Stimulated activated naive CD8-positive, alpha-beta T cell treated with anti-CD3 and anti-CD28 coated beads, Interleukin-15, Interleukin-2, amounts not matched to agents 100 ng/mL and 50 ng/mL, for 24 hours (primary cell): ENCODE results near the gene KDR.

Experiments used
- H3K27ac Mint-ChIP-seq: one replicate; pipeline ENCODE4 v1.8.0; 2021; ENCODE audit warnings: mild to moderate bottlenecking, mixed read lengths
- H3K27me3 Mint-ChIP-seq: one replicate; pipeline ENCODE4 v1.8.0; 2021; ENCODE audit warnings: mixed read lengths
- H3K36me3 Mint-ChIP-seq: one replicate; pipeline ENCODE4 v1.8.0; 2021; ENCODE audit warnings: low read depth, mixed read lengths
- H3K4me1 Mint-ChIP-seq: one replicate; pipeline ENCODE4 v1.8.0; 2021; ENCODE audit warnings: low read depth, mixed read lengths
- H3K4me3 Mint-ChIP-seq: one replicate; pipeline ENCODE4 v1.8.0; 2021; ENCODE audit warnings: mild to moderate bottlenecking, mixed read lengths
- H3K9me3 Mint-ChIP-seq: one replicate; pipeline ENCODE4 v1.8.0; 2021; ENCODE audit warnings: mixed read lengths

Gene KDR

GRCh38 chr4:55133951-55134350 is 8.6 kb upstream of the KDR start:
- Mint-ChIP-seq H3K27ac (no peak overlapping the region), H3K27me3 (peaks cover 20% of the 10 kb centered on the region), H3K4me3 (no peak overlapping the region), H3K36me3 (no peaks in the 10 kb centered on the region), H3K9me3 (no peaks in the 10 kb centered on the region), H3K4me1 (no peaks in the 10 kb centered on the region)

- Mint-ChIP-seq H3K4me3 (no peak overlapping the region), H3K27ac (no peak overlapping the region), H3K36me3 (no peaks in the 10 kb centered on the region), H3K9me3 (no peaks in the 10 kb centered on the region), H3K4me1 (no peaks in the 10 kb centered on the region), H3K27me3 (peaks cover 23% of the 10 kb centered on the region)
These were observed 7.4 kb upstream of the KDR start for GRCh38 chr4:55132775-55133174.

GRCh38 chr4:55127521-55127920 is 2.1 kb upstream of the KDR start:
- H3K4me1 Mint-ChIP-seq: peaks cover 10% of the 10 kb centered on the region
- no peak overlapping the region for H3K4me3 Mint-ChIP-seq
- H3K9me3 Mint-ChIP-seq: no peaks in the 10 kb centered on the region
- H3K27me3 Mint-ChIP-seq: peaks cover 48% of the 10 kb centered on the region
- H3K36me3 Mint-ChIP-seq: no peaks in the 10 kb centered on the region
- H3K27ac Mint-ChIP-seq: no peak overlapping the region

GRCh38 chr4:55127053-55127452 is 1.7 kb upstream of the KDR start:
- no peaks in the 10 kb centered on the region for H3K36me3 Mint-ChIP-seq
- peaks cover 51% of the 10 kb centered on the region for H3K27me3 Mint-ChIP-seq
- peaks cover 10% of the 10 kb centered on the region for H3K4me1 Mint-ChIP-seq
- no peak overlapping the region for H3K27ac Mint-ChIP-seq
- H3K9me3 Mint-ChIP-seq: no peaks in the 10 kb centered on the region
- no peak overlapping the region for H3K4me3 Mint-ChIP-seq

- no peaks in the 10 kb centered on the region for H3K36me3 Mint-ChIP-seq
- peaks cover 52% of the 10 kb centered on the region for H3K27me3 Mint-ChIP-seq
- H3K4me3 Mint-ChIP-seq: no peak overlapping the region
- H3K27ac Mint-ChIP-seq: no peak overlapping the region
- H3K9me3 Mint-ChIP-seq: no peaks in the 10 kb centered on the region
- H3K4me1 Mint-ChIP-seq: peaks cover 10% of the 10 kb centered on the region
These were observed 557 bp upstream of the KDR start for GRCh38 chr4:55125763-55126541.

- Mint-ChIP-seq H3K9me3 (no peaks in the 10 kb centered on the region), H3K36me3 (no peaks in the 10 kb centered on the region), H3K27ac (no peak overlapping the region), H3K27me3 (peaks cover 59% of the 10 kb centered on the region), H3K4me3 (no peak overlapping the region), H3K4me1 (peaks cover 10% of the 10 kb centered on the region)
These were observed 896 bp downstream of the KDR start for GRCh38 chr4:55124322-55125076.

GRCh38 chr4:55123791-55124190 is 1.6 kb downstream of the KDR start:
- peaks cover 62% of the 10 kb centered on the region for H3K27me3 Mint-ChIP-seq

GRCh38 chr4:55122235-55122634 is 3.2 kb downstream of the KDR start:
- Mint-ChIP-seq H3K27ac (no peak overlapping the region), H3K27me3 (peaks cover 51% of the 10 kb centered on the region), H3K4me3 (no peak overlapping the region), H3K36me3 (no peaks in the 10 kb centered on the region), H3K9me3 (no peaks in the 10 kb centered on the region), H3K4me1 (peaks cover 10% of the 10 kb centered on the region)

More at GRCh38 chr4:55123791-55124190, 1.6 kb downstream of the KDR start:
- H3K4me1 Mint-ChIP-seq: peaks cover 10% of the 10 kb centered on the region
- no peaks in the 10 kb centered on the region for H3K9me3 Mint-ChIP-seq
- no peaks in the 10 kb centered on the region for H3K36me3 Mint-ChIP-seq
- no peak overlapping the region for H3K4me3 Mint-ChIP-seq
- H3K27ac Mint-ChIP-seq: no peak overlapping the region

- Mint-ChIP-seq H3K9me3 (no peaks in the 10 kb centered on the region), H3K4me1 (peaks cover 6% of the 10 kb centered on the region), H3K4me3 (no peak overlapping the region), H3K36me3 (no peaks in the 10 kb centered on the region), H3K27ac (no peak overlapping the region), H3K27me3 (peaks cover 45% of the 10 kb centered on the region)
These were observed 4.1 kb downstream of the KDR start for GRCh38 chr4:55121246-55121645.

- no peaks in the 10 kb centered on the region for H3K4me1 Mint-ChIP-seq
- no peak overlapping the region for H3K27ac Mint-ChIP-seq
- no peaks in the 10 kb centered on the region for H3K9me3 Mint-ChIP-seq
- H3K4me3 Mint-ChIP-seq: no peak overlapping the region
- H3K36me3 Mint-ChIP-seq: no peaks in the 10 kb centered on the region
- H3K27me3 Mint-ChIP-seq: peaks cover 20% of the 10 kb centered on the region
These were observed 7.0 kb downstream of the KDR start for GRCh38 chr4:55118397-55118796.

GRCh38 chr4:55117511-55117910 is 7.9 kb downstream of the KDR start:
- Mint-ChIP-seq H3K27ac (no peak overlapping the region), H3K4me1 (no peaks in the 10 kb centered on the region)

GRCh38 chr4:55116450-55116849 is 8.9 kb downstream of the KDR start:
- Mint-ChIP-seq H3K27ac (no peak overlapping the region), H3K36me3 (no peaks in the 10 kb centered on the region), H3K27me3 (peaks cover 16% of the 10 kb centered on the region), H3K4me3 (no peak overlapping the region), H3K9me3 (peaks cover under 1% of the 10 kb centered on the region), H3K4me1 (no peaks in the 10 kb centered on the region)

More at GRCh38 chr4:55117511-55117910, 7.9 kb downstream of the KDR start:
- Mint-ChIP-seq H3K4me3 (no peak overlapping the region), H3K36me3 (no peaks in the 10 kb centered on the region), H3K27me3 (peaks cover 20% of the 10 kb centered on the region), H3K9me3 (no peaks in the 10 kb centered on the region)

GRCh38 chr4:55111601-55112000 is 13.8 kb downstream of the KDR start:
- peaks cover 11% of the 10 kb centered on the region for H3K27me3 Mint-ChIP-seq

GRCh38 chr4:55110131-55110530 is 15.3 kb downstream of the KDR start:
- H3K27me3 Mint-ChIP-seq: peaks cover 9% of the 10 kb centered on the region
- no peaks in the 10 kb centered on the region for H3K36me3 Mint-ChIP-seq
- no peak overlapping the region for H3K4me3 Mint-ChIP-seq
- peaks cover 6% of the 10 kb centered on the region for H3K9me3 Mint-ChIP-seq
- H3K4me1 Mint-ChIP-seq: no peaks in the 10 kb centered on the region
- no peak overlapping the region for H3K27ac Mint-ChIP-seq

More at GRCh38 chr4:55111601-55112000, 13.8 kb downstream of the KDR start:
- no peaks in the 10 kb centered on the region for H3K4me1 Mint-ChIP-seq
- no peak overlapping the region for H3K27ac Mint-ChIP-seq
- peaks cover 6% of the 10 kb centered on the region for H3K9me3 Mint-ChIP-seq
- H3K36me3 Mint-ChIP-seq: no peaks in the 10 kb centered on the region
- H3K4me3 Mint-ChIP-seq: no peak overlapping the region

- Mint-ChIP-seq H3K36me3 (no peaks in the 10 kb centered on the region), H3K27me3 (peaks cover 9% of the 10 kb centered on the region)
These were observed 18.3 kb downstream of the KDR start for GRCh38 chr4:55107054-55107453.

More at GRCh38 chr4:55107054-55107453, 18.3 kb downstream of the KDR start:
- H3K9me3 Mint-ChIP-seq: peaks cover 6% of the 10 kb centered on the region
- no peak overlapping the region for H3K4me3 Mint-ChIP-seq
- H3K27ac Mint-ChIP-seq: no peak overlapping the region
- H3K4me1 Mint-ChIP-seq: no peaks in the 10 kb centered on the region
